MM.1S (cell line): Measurements from ENCODE around the gene CSDE1.

Experiments used
- CTCF ChIP-seq: fragments of 300-600 bp; sonication (generic); IDR thresholded peaks from 2 replicates; pipeline ENCODE4 v1.5.1; 2016; ENCODE audit warnings: antibody characterized with exemption, low read length, mixed read lengths
- EZH2 ChIP-seq: fragments of 300-600 bp; sonication (generic); optimal IDR thresholded peaks from 2 replicates; pipeline ENCODE3; 2017; ENCODE audit warnings: low read depth, mild to moderate bottlenecking, antibody characterized with exemption, low read length, mixed read lengths

- TF ChIP-seq EZH2 (no peak), CTCF (no peak)
Measured at GRCh38 chr1:114746450-114747121, 11.2 kb downstream of the CSDE1 start.
